Body of pancreas (tissue), 4 donors: ENCODE data around the gene PRDM16.
"Not testable (repeated sequence)": the region's sequence is repeated elsewhere in the genome, so short reads cannot be mapped to it uniquely, and the experiment has no call there.

Source experiments
- POLR2A ChIP-seq, 3 donors: fragments of 450-650 bp; IDR thresholded peaks; one replicate each; pipeline ENCODE4 v1.6.1; 2016; ENCODE audit warnings: antibody characterized with exemption in 3 of 3, mild to moderate bottlenecking in 2 of 3
- TF ChIP-seq, protein P1 (sequence below), 7 experiments: fragments of 450-650 bp in 4 of 7; fragments of 200-600 bp in 3 of 7; sonication (generic) in 3 of 7; IDR thresholded peaks; one replicate each; pipeline ENCODE4 v1.5.1; 2016 to 2019; ENCODE audit warnings: antibody characterized with exemption in 7 of 7

GRCh38 chr1:3165189-3165588, 96.2 kb downstream of the PRDM16 start:
- TF ChIP-seq, protein P1, sequence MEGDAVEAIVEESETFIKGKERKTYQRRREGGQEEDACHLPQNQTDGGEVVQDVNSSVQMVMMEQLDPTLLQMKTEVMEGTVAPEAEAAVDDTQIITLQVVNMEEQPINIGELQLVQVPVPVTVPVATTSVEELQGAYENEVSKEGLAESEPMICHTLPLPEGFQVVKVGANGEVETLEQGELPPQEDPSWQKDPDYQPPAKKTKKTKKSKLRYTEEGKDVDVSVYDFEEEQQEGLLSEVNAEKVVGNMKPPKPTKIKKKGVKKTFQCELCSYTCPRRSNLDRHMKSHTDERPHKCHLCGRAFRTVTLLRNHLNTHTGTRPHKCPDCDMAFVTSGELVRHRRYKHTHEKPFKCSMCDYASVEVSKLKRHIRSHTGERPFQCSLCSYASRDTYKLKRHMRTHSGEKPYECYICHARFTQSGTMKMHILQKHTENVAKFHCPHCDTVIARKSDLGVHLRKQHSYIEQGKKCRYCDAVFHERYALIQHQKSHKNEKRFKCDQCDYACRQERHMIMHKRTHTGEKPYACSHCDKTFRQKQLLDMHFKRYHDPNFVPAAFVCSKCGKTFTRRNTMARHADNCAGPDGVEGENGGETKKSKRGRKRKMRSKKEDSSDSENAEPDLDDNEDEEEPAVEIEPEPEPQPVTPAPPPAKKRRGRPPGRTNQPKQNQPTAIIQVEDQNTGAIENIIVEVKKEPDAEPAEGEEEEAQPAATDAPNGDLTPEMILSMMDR (IDR thresholded peaks at IDR 0.05), result not testable (repeated sequence)
- TF ChIP-seq POLR2A (IDR thresholded peaks at IDR 0.05), result not testable (repeated sequence)
